Right lobe of liver (tissue), 6 donors: Measurements from ENCODE around the gene TACC3. TPM values are rescaled to one million over a fixed set of nuclear protein-coding genes. Genes with fewer than 3 reads are reported as not detected.

ENCODE experiments used
- ATAC-seq, 4 donors: fragments of 200-7000 bp; cut with Tn5 transposase; one replicate each; pipeline ENCODE4 v1.9.1; 2020; ENCODE audit warnings: mild to moderate bottlenecking in 4 of 4, moderate library complexity in 4 of 4
- DNase-seq, 3 donors: peaks; one replicate each; pipeline ENCODE4 v3.0.0-alpha.2; 2020
- H3K27ac ChIP-seq, 3 donors: fragments of 200-600 bp; one replicate each; pipeline ENCODE4 v1.8.0; 2022
- H3K27me3 ChIP-seq, 2 donors: fragments of 200-600 bp; one replicate each; pipeline ENCODE4 v1.8.0; 2022
- H3K36me3 ChIP-seq, 4 donors: fragments of 200-600 bp; sonication (generic) in 1 of 4; one replicate each; pipeline versions ENCODE4 v1.5.1 to v1.8.0; 2017 to 2022; ENCODE audit warnings: control low read depth in 1 of 4
- H3K4me1 ChIP-seq, 4 donors: fragments of 200-600 bp; sonication (generic) in 1 of 4; one replicate each; pipeline versions ENCODE4 v1.5.1 to v1.8.0; 2017 to 2022; ENCODE audit warnings: control low read depth in 1 of 4
- H3K4me3 ChIP-seq, 3 donors: fragments of 200-600 bp; one replicate each; pipeline ENCODE4 v1.8.0; 2022
- H3K9me3 ChIP-seq, 4 donors: fragments of 200-600 bp; sonication (generic) in 1 of 4; one replicate each; pipeline versions ENCODE4 v1.5.1 to v1.8.0; 2017 to 2022; ENCODE audit warnings: control low read depth in 1 of 4
- CTCF ChIP-seq, 4 donors: fragments of 200-600 bp in 3 of 4; fragments of 450-650 bp in 1 of 4; IDR thresholded peaks; one replicate each; pipeline versions ENCODE4 v1.5.1 to v1.8.0; 2016 to 2022; ENCODE audit warnings: antibody characterized with exemption in 4 of 4, mild to moderate bottlenecking in 2 of 4
- POLR2A ChIP-seq: fragments of 450-650 bp; IDR thresholded peaks from one replicate; pipeline ENCODE4 v1.6.1; 2017; ENCODE audit warnings: antibody characterized with exemption, mild to moderate bottlenecking
- WGBS: methylation state at CpG from one replicate; pipeline ENCODE4 v1.1.6; 2018; ENCODE audit warnings: low coverage, low lambda C conversion rate; ENCODE audit not compliant: insufficient coverage; ENCODE audit errors: missing lambda C conversion rate; 5-methylcytosine and 5-hydroxymethylcytosine counted together
- intact Hi-C, 2 donors: fragments of 100-400 bp; cut with DNase I; formaldehyde crosslinking; loops; one replicate each; pipeline versions ENCODE4 v1.11.2 to v1.14.1; 2022
- total RNA-seq, 6 experiments: library from RNA; depleted of rRNA in 2 of 6; stranded (reverse); fragments of >200 nt in 2 of 6; fragmentation: NEBNext Ultra II Directional in 3 of 6; extraction: Animal tissue kit (Norgen Biotek cat#: 25700) in 3 of 6; gene quantifications; one replicate each; pipeline versions ENCODE4 v1.1.0 to v1.2.4, GENCODE V29; 2016 to 2023
- donor health status: DM: no; HTN: yes; CAD: no.
- donor health status: DM: no; HTN: no; CAD: no.
- donor health status: DM: no; HTN: no; CAD: no.
- donor health status: DM: no; HTN: yes; CAD: no.
- donor health status: DM: no; HTN: yes; CAD: no.

The TACC3 gene
- total RNA-seq, 6 experiments from 2014 or later: 2.2 to 5.7 (median 4.8) TPM

GRCh38 chr4:1775731-1776500 lies 54.6 kb downstream of the TACC3 start:
- Histone ChIP-seq H3K9me3 (no peaks in the 10 kb centered on the region), H3K27me3 (no peaks in the 10 kb centered on the region), H3K27ac (no peak overlapping the region), H3K4me1 (no peaks in the 10 kb centered on the region), H3K36me3 (no peaks in the 10 kb centered on the region), H3K4me3 (no peak overlapping the region)
- ATAC-seq: peak in 3 of 4 donors; percentile 9 to 35 (median 33)
- TF ChIP-seq CTCF (IDR thresholded peaks at IDR 0.05) (no peak), POLR2A (no peak)
- 60% methylated on average over 5 of the region's 23 CpGs for WGBS
- intact Hi-C loops: no loop called here
- peak in 1 of 3 donors; percentile 85 for DNase-seq

GRCh38 chr4:1776521-1777161 lies 55.3 kb downstream of the TACC3 start:
- no peak overlapping the region for H3K27ac ChIP-seq
- ATAC-seq (peak in 2 of 4 donors; percentile 4 to 15), DNase-seq (no peak)

GRCh38 chr4:1777822-1778641 lies 56.7 kb downstream of the TACC3 start:
- no peaks in the 10 kb centered on the region for H3K9me3 ChIP-seq
- intact Hi-C loops: no loop called here
- no peaks in the 10 kb centered on the region for H3K36me3 ChIP-seq
- TF ChIP-seq CTCF (IDR thresholded peaks at IDR 0.05) (no peak), POLR2A (no peak)
- DNase-seq (no peak), ATAC-seq (peak in 1 of 4 donors; percentile 24)
- H3K4me1 ChIP-seq: no peaks in the 10 kb centered on the region
- H3K27me3 ChIP-seq: no peaks in the 10 kb centered on the region
- no peak overlapping the region for H3K4me3 ChIP-seq
- H3K27ac ChIP-seq: no peak overlapping the region
- no CpG with 5 or more reads among the region's 27 CpGs for WGBS

More at GRCh38 chr4:1776521-1777161, 55.3 kb downstream of the TACC3 start:
- no peaks in the 10 kb centered on the region for H3K4me1 ChIP-seq
- H3K9me3 ChIP-seq: no peaks in the 10 kb centered on the region
- intact Hi-C loops: no loop called here
- TF ChIP-seq CTCF (IDR thresholded peaks at IDR 0.05): no peak
- no peak for TF ChIP-seq POLR2A
- H3K27me3 ChIP-seq: no peaks in the 10 kb centered on the region
- H3K4me3 ChIP-seq: no peak overlapping the region
- no peaks in the 10 kb centered on the region for H3K36me3 ChIP-seq
- 70% methylated on average over 9 of the region's 24 CpGs for WGBS

GRCh38 chr4:1778642-1779392 lies 57.5 kb downstream of the TACC3 start:
- 72% methylated on average over 10 of the region's 18 CpGs for WGBS
- H3K9me3 ChIP-seq: no peaks in the 10 kb centered on the region
- DNase-seq (no peak), ATAC-seq (no peak)
- H3K4me1 ChIP-seq: no peaks in the 10 kb centered on the region
- no peaks in the 10 kb centered on the region for H3K27me3 ChIP-seq
- no peaks in the 10 kb centered on the region for H3K36me3 ChIP-seq
- no peak overlapping the region for H3K4me3 ChIP-seq
- no peak for TF ChIP-seq POLR2A
- H3K27ac ChIP-seq: no peak overlapping the region
- intact Hi-C loops: no loop called here
